Osteocyte (in vitro differentiated cells): ENCODE measurements around the gene GADD45B. TPM values are rescaled to one million over a fixed set of nuclear protein-coding genes. Genes with fewer than 3 reads are reported as not detected.

ENCODE experiments used
- DNase-seq: peaks from one replicate; pipeline ENCODE4 v3.0.0; 2021; ENCODE audit warnings: mixed read lengths; ENCODE audit not compliant: unreplicated experiment; ENCODE audit errors: extremely low spot score
- H3K27ac Mint-ChIP-seq: one replicate; pipeline ENCODE4 v1.8.0; 2021; ENCODE audit warnings: mild to moderate bottlenecking, mixed read lengths; ENCODE audit not compliant: unreplicated experiment
- H3K27me3 Mint-ChIP-seq: one replicate; pipeline ENCODE4 v1.8.0; 2021; ENCODE audit warnings: mixed read lengths; ENCODE audit not compliant: unreplicated experiment
- H3K36me3 Mint-ChIP-seq: one replicate; pipeline ENCODE4 v1.8.0; 2021; ENCODE audit warnings: mixed read lengths; ENCODE audit not compliant: unreplicated experiment
- H3K4me1 Mint-ChIP-seq: one replicate; pipeline ENCODE4 v1.8.0; 2021; ENCODE audit warnings: mixed read lengths; ENCODE audit not compliant: unreplicated experiment
- H3K4me3 Mint-ChIP-seq: one replicate; pipeline ENCODE4 v1.8.0; 2021; ENCODE audit warnings: mild to moderate bottlenecking, moderate library complexity, mixed read lengths; ENCODE audit not compliant: unreplicated experiment
- H3K9me3 Mint-ChIP-seq: one replicate; pipeline ENCODE4 v1.8.0; 2021; ENCODE audit warnings: mixed read lengths; ENCODE audit not compliant: unreplicated experiment
- long read RNA-seq: library from polyadenylated mRNA; unstranded; transcript quantifications from one replicate; pipeline ENCODE4 v2.0.0, GENCODE V29; 2021
- total RNA-seq: library from RNA; stranded (reverse); gene quantifications from 2 replicates; pipeline ENCODE4 v1.2.1, GENCODE V29; 2021
- TF ChIP-seq, protein P1 (sequence below): fragments of 200-600 bp; sonication (generic); IDR thresholded peaks from 2 replicates; pipeline ENCODE4 v1.5.0; 2021; ENCODE audit warnings: antibody characterized with exemption, mild to moderate bottlenecking, moderate library complexity

The GADD45B gene
- 148 and 165 TPM in 2 replicates for total RNA-seq
- long read RNA-seq, transcript GADD45B-201 (4 exons, 1,373 nt): major isoform, 30 of 34 reads
- long read RNA-seq, partial matches to known transcripts: 0 of 34 reads
- long read RNA-seq, other reads (novel, unspliced or antisense): 1 of 34 reads

DNA sequence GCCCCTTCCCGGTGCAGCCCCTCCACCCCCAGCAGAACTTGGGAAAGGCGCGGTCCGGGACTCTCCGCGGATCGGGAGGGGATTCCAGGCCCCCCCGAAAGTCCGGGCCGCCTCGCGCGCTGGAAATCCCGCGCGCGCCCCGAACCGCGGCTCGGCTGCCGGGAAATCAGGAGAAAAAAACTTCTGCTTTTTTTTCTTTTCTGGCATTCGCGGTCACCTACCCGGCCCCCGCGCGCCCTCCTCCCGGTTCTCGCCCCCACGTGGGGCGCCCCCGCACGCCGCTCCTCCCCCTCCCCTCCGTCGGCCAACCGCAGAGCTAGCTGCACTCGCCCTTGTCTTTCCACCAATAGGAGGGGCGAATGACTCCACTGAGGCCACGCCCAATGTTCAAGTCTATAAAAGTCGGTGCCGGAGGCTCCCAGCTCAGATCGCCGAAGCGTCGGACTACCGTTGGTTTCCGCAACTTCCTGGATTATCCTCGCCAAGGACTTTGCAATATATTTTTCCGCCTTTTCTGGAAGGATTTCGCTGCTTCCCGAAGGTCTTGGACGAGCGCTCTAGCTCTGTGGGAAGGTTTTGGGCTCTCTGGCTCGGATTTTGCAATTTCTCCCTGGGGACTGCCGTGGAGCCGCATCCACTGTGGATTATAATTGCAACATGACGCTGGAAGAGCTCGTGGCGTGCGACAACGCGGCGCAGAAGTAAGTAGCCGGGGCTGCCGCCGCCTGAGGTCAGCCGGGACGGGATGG lies at the start of gene GADD45B:
Gene GADD45B, plus strand, starts transcription at position 426 of the 749 bp plus-strand sequence. Its CDS starts 232 bp downstream, at position 658.
- H3K36me3 Mint-ChIP-seq: peaks cover 20% of the 10 kb centered on the region
- H3K4me1 Mint-ChIP-seq: peaks cover 29% of the 10 kb centered on the region
- TF ChIP-seq, protein P1, sequence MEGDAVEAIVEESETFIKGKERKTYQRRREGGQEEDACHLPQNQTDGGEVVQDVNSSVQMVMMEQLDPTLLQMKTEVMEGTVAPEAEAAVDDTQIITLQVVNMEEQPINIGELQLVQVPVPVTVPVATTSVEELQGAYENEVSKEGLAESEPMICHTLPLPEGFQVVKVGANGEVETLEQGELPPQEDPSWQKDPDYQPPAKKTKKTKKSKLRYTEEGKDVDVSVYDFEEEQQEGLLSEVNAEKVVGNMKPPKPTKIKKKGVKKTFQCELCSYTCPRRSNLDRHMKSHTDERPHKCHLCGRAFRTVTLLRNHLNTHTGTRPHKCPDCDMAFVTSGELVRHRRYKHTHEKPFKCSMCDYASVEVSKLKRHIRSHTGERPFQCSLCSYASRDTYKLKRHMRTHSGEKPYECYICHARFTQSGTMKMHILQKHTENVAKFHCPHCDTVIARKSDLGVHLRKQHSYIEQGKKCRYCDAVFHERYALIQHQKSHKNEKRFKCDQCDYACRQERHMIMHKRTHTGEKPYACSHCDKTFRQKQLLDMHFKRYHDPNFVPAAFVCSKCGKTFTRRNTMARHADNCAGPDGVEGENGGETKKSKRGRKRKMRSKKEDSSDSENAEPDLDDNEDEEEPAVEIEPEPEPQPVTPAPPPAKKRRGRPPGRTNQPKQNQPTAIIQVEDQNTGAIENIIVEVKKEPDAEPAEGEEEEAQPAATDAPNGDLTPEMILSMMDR: no peak
- H3K27ac Mint-ChIP-seq: peak within 1 kb of the TSS; percentile 95
- DNase-seq: peak; percentile 99
- no peaks in the 10 kb centered on the region for H3K9me3 Mint-ChIP-seq
- H3K27me3 Mint-ChIP-seq: no peaks in the 10 kb centered on the region
- H3K4me3 Mint-ChIP-seq: peak within 1 kb of the TSS; percentile 99

GRCh38 chr19:2426611-2427428 lies 49.1 kb upstream of the GADD45B start:
- TF ChIP-seq, protein P1: no peak
- no peaks in the 10 kb centered on the region for H3K27me3 Mint-ChIP-seq
- no peak for DNase-seq
- H3K4me1 Mint-ChIP-seq: peaks cover 17% of the 10 kb centered on the region
- H3K27ac Mint-ChIP-seq: peak overlapping the region; percentile 98
- H3K9me3 Mint-ChIP-seq: no peaks in the 10 kb centered on the region
- H3K36me3 Mint-ChIP-seq: peaks cover 6% of the 10 kb centered on the region
- H3K4me3 Mint-ChIP-seq: peak overlapping the region; percentile 92

GRCh38 chr19:2427429-2428320 lies 48.3 kb upstream of the GADD45B start, which contains the start of gene TIMM13:
Gene TIMM13, minus strand, starts transcription at chr19:2427586. Its CDS starts 53 bp downstream, at chr19:2427533.
- Mint-ChIP-seq H3K27ac (peak within 1 kb of the TSS; percentile 98), H3K9me3 (no peaks in the 10 kb centered on the region), H3K27me3 (no peaks in the 10 kb centered on the region), H3K36me3 (peaks cover 6% of the 10 kb centered on the region), H3K4me1 (peaks cover 17% of the 10 kb centered on the region), H3K4me3 (peak within 1 kb of the TSS; percentile 92)
- TF ChIP-seq, protein P1: no peak
- DNase-seq: peak; percentile 99

DNA sequence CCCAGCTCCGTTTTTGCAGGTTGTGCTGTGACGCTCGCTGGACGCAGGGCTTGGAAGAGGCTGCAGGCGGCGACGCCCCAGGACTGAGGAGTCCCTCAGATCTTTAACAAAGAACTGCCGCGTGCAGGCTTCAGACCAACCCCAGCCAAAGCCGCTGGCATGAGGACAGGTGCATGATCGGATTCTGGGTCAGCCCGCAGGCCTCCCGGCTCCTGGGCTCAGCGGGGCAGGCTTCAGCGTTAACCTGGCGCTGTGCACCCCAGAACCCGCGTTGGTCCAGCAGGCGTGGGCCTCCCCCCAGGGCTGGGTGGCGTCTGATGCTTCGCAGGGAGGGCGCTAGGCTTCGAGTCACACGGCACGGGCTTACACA lies 47.6 kb upstream of the GADD45B start:
- H3K9me3 Mint-ChIP-seq: no peaks in the 10 kb centered on the region
- TF ChIP-seq, protein P1: no peak

More for the DNA sequence above, 47.6 kb upstream of the GADD45B start:
- Mint-ChIP-seq H3K27me3 (no peaks in the 10 kb centered on the region), H3K27ac (peak overlapping the region; percentile 98), H3K36me3 (peaks cover 6% of the 10 kb centered on the region), H3K4me3 (no peak overlapping the region), H3K4me1 (peaks cover 17% of the 10 kb centered on the region)
- no peak for DNase-seq
